HEK293 (cell line): ENCODE results near the gene YAF2.

Source experiments
- CTCF ChIA-PET: fragments of 350-600 bp; formaldehyde crosslinking; extraction: SDS; loops from one replicate; lab custom pipeline; 2021; ENCODE audit warnings: antibody characterized with exemption; lab: Yijun Ruan, JAX
- POLR2A ChIA-PET: fragments of 300-600 bp; formaldehyde crosslinking; extraction: SDS; loops from one replicate; lab custom pipeline; 2020; ENCODE audit warnings: antibody characterized with exemption, inconsistent platforms; lab: Yijun Ruan, JAX
- H3K27ac ChIP-seq: fragments of 200-500 bp; sonication (Bioruptor generic); 2 replicates; pipeline ENCODE4 v1.5.1; 2014; ENCODE audit warnings: low read depth, low read length, control low read depth, inconsistent platforms; ENCODE audit errors: extremely low read depth
- H3K36me3 ChIP-seq, 2 experiments: fragments of 200-500 bp in 1 of 2; sonication (Bioruptor generic) in 1 of 2; 1 replicate in 1 of 2; 2 replicates in 1 of 2; pipeline ENCODE4 v1.5.1; 2014 to 2017; ENCODE audit warnings: inconsistent platforms in 2 of 2, low read length in 2 of 2; ENCODE audit not compliant: control insufficient read depth in 2 of 2, insufficient read depth in 1 of 2
- H3K4me1 ChIP-seq: fragments of 200-500 bp; sonication (Bioruptor generic); 2 replicates; pipeline ENCODE4 v1.5.1; 2014; ENCODE audit warnings: mild to moderate bottlenecking, low read length, inconsistent platforms; ENCODE audit not compliant: control insufficient read depth, insufficient read depth
- H3K4me3 ChIP-seq: 2 replicates; pipeline ENCODE4 v1.5.1; 2011; ENCODE audit warnings: low read depth, mild to moderate bottlenecking, control low read depth, low read length, moderate library complexity
- H3K9me3 ChIP-seq: fragments of 200-500 bp; sonication (Bioruptor generic); 2 replicates; pipeline ENCODE4 v1.5.1; 2014; ENCODE audit warnings: low read depth, low read length, inconsistent platforms; ENCODE audit not compliant: control insufficient read depth, insufficient read depth
- HOXD13 ChIP-seq: sonication (generic); formaldehyde crosslinking; IDR thresholded peaks from 2 replicates; pipeline ENCODE4 v1.8.0; 2022; ENCODE audit warnings: missing genetic modification reagents, borderline replicate concordance
- MYNN ChIP-seq: fragments of 450-650 bp; formaldehyde crosslinking; IDR thresholded peaks from 2 replicates; pipeline ENCODE4 v1.5.1; 2016; ENCODE audit warnings: missing biosample characterization, missing genetic modification characterization, borderline replicate concordance
- MZF1 ChIP-seq: fragments of 450-650 bp; formaldehyde crosslinking; IDR thresholded peaks from 2 replicates; pipeline ENCODE4 v1.5.1; 2017; ENCODE audit warnings: missing biosample characterization, missing genetic modification characterization, borderline replicate concordance
- PBX3 ChIP-seq: sonication (generic); formaldehyde crosslinking; IDR thresholded peaks from 2 replicates; pipeline ENCODE4 v1.8.1; 2022; ENCODE audit warnings: mild to moderate bottlenecking, moderate library complexity, missing genetic modification reagents
- PRDM1 ChIP-seq: fragments of 450-650 bp; formaldehyde crosslinking; IDR thresholded peaks from 2 replicates; pipeline ENCODE4; 2016; ENCODE audit warnings: missing biosample characterization, missing genetic modification characterization
- PRDM6 ChIP-seq: fragments of 450-650 bp; formaldehyde crosslinking; IDR thresholded peaks from 2 replicates; pipeline ENCODE4 v1.5.1; 2017; ENCODE audit warnings: missing biosample characterization, missing genetic modification characterization
- REPIN1 ChIP-seq: fragments of 450-650 bp; formaldehyde crosslinking; IDR thresholded peaks from 2 replicates; pipeline ENCODE4 v1.5.1; 2017; ENCODE audit warnings: missing biosample characterization, missing genetic modification characterization, low read depth
- SETDB1 ChIP-seq: IDR thresholded peaks from one replicate; pipeline ENCODE4 v1.6.1; 2017; ENCODE audit warnings: mild to moderate bottlenecking, low read length, moderate library complexity, mixed read lengths; ENCODE audit not compliant: insufficient read length
- SP7 ChIP-seq: fragments of 450-650 bp; formaldehyde crosslinking; IDR thresholded peaks from 2 replicates; pipeline ENCODE4 v1.5.1; 2016; ENCODE audit warnings: missing biosample characterization, missing genetic modification characterization
- YY1 ChIP-seq: fragments of 450-650 bp; formaldehyde crosslinking; IDR thresholded peaks from 2 replicates; pipeline ENCODE4 v1.5.1; 2018; ENCODE audit warnings: missing biosample characterization, missing genetic modification characterization
- ZFP41 ChIP-seq: fragments of 450-650 bp; formaldehyde crosslinking; IDR thresholded peaks from 2 replicates; pipeline ENCODE4 v1.5.1; 2016; ENCODE audit warnings: missing biosample characterization, missing genetic modification characterization, borderline replicate concordance
- ZNF133 ChIP-seq: fragments of 450-650 bp; formaldehyde crosslinking; IDR thresholded peaks from 2 replicates; pipeline ENCODE4 v1.5.1; 2016; ENCODE audit warnings: missing biosample characterization, missing genetic modification characterization
- ZNF138 ChIP-seq: fragments of 450-650 bp; formaldehyde crosslinking; IDR thresholded peaks from 2 replicates; pipeline ENCODE4 v1.5.1; 2016; ENCODE audit warnings: missing biosample characterization, missing genetic modification characterization, borderline replicate concordance
- ZNF211 ChIP-seq: fragments of 450-650 bp; formaldehyde crosslinking; IDR thresholded peaks from 2 replicates; pipeline ENCODE4 v1.5.1; 2016; ENCODE audit warnings: low read depth, missing biosample characterization, missing genetic modification characterization
- ZNF214 ChIP-seq: fragments of 450-650 bp; formaldehyde crosslinking; IDR thresholded peaks from 2 replicates; pipeline ENCODE4 v1.5.1; 2017; ENCODE audit warnings: missing biosample characterization, mild to moderate bottlenecking, missing genetic modification characterization, borderline replicate concordance
- ZNF311 ChIP-seq: fragments of 450-650 bp; formaldehyde crosslinking; IDR thresholded peaks from 2 replicates; pipeline ENCODE4 v1.5.1; 2017; ENCODE audit warnings: missing biosample characterization, missing genetic modification characterization, borderline replicate concordance
- ZNF37A ChIP-seq: fragments of 450-650 bp; IDR thresholded peaks from 2 replicates; pipeline ENCODE4 v1.5.1; 2018; ENCODE audit warnings: missing biosample characterization, missing genetic modification characterization
- ZNF548 ChIP-seq: fragments of 450-650 bp; formaldehyde crosslinking; IDR thresholded peaks from 2 replicates; pipeline ENCODE4 v1.5.1; 2016; ENCODE audit warnings: missing biosample characterization, missing genetic modification characterization
- ZNF600 ChIP-seq: fragments of 450-650 bp; formaldehyde crosslinking; IDR thresholded peaks from 2 replicates; pipeline ENCODE4 v1.5.1; 2016; ENCODE audit warnings: missing biosample characterization, missing genetic modification characterization
- ZNF610 ChIP-seq: fragments of 450-650 bp; formaldehyde crosslinking; IDR thresholded peaks from 2 replicates; pipeline ENCODE4 v1.5.1; 2016; ENCODE audit warnings: missing biosample characterization, missing genetic modification characterization, borderline replicate concordance
- ZNF639 ChIP-seq: fragments of 450-650 bp; formaldehyde crosslinking; IDR thresholded peaks from 2 replicates; pipeline ENCODE4 v1.5.1; 2016; ENCODE audit warnings: missing biosample characterization, missing genetic modification characterization
- ZNF660 ChIP-seq: fragments of 450-650 bp; IDR thresholded peaks from 2 replicates; pipeline ENCODE4 v1.5.1; 2018; ENCODE audit warnings: missing biosample characterization, mild to moderate bottlenecking, missing genetic modification characterization
- ZSCAN16 ChIP-seq: fragments of 450-650 bp; formaldehyde crosslinking; IDR thresholded peaks from 2 replicates; pipeline ENCODE4 v1.5.1; 2016; ENCODE audit warnings: missing biosample characterization, missing genetic modification characterization
- ZSCAN4 ChIP-seq: fragments of 450-650 bp; formaldehyde crosslinking; IDR thresholded peaks from 2 replicates; pipeline ENCODE4 v1.5.1; 2017; ENCODE audit warnings: missing biosample characterization, missing genetic modification characterization

The YAF2 gene

GRCh38 chr12:42199007-42199406, 39.0 kb downstream of the YAF2 start:
- ChIA-PET POLR2A (interaction anchor here (0.6 kb wide), 1 partner anchor 1575 kb away, joined by 3 read pairs; no protein-coding TSS in a partner anchor), CTCF (no interaction called here)
- no peaks in the 10 kb centered on the region for H3K9me3 ChIP-seq
- peaks cover 8% of the 10 kb centered on the region for H3K4me1 ChIP-seq
- peaks cover 0 to 3% of the 10 kb centered on the region in 2 experiments; a peak in 1 of 3 replicates for H3K36me3 ChIP-seq
- no peak overlapping the region for H3K4me3 ChIP-seq
- TF ChIP-seq ZNF610 (tag by site-specific recombination): no peak
- no peak for TF ChIP-seq ZSCAN4 (tag by site-specific recombination)
- TF ChIP-seq PBX3 (CRISPR knock-in tag): no peak
- TF ChIP-seq ZNF211 (tag by site-specific recombination): no peak
- no peak for TF ChIP-seq MZF1
- TF ChIP-seq ZNF133 (tag by site-specific recombination): no peak
- TF ChIP-seq ZNF214 (tag by site-specific recombination): no peak
- TF ChIP-seq ZSCAN16: no peak
- TF ChIP-seq ZNF311: no peak
- no peak for TF ChIP-seq ZNF138
- no peak for TF ChIP-seq ZNF548
- no peak for TF ChIP-seq ZNF660 (tag by site-specific recombination)
- TF ChIP-seq HOXD13 (CRISPR knock-in tag): no peak
- TF ChIP-seq SETDB1: no peak
- TF ChIP-seq ZNF639 (tag by site-specific recombination): no peak
- TF ChIP-seq MYNN: no peak
- no peak for TF ChIP-seq REPIN1
- no peak for TF ChIP-seq ZNF37A (tag by site-specific recombination)
- TF ChIP-seq ZFP41 (tag by site-specific recombination): no peak
- no peak overlapping the region for H3K27ac ChIP-seq

DNA sequence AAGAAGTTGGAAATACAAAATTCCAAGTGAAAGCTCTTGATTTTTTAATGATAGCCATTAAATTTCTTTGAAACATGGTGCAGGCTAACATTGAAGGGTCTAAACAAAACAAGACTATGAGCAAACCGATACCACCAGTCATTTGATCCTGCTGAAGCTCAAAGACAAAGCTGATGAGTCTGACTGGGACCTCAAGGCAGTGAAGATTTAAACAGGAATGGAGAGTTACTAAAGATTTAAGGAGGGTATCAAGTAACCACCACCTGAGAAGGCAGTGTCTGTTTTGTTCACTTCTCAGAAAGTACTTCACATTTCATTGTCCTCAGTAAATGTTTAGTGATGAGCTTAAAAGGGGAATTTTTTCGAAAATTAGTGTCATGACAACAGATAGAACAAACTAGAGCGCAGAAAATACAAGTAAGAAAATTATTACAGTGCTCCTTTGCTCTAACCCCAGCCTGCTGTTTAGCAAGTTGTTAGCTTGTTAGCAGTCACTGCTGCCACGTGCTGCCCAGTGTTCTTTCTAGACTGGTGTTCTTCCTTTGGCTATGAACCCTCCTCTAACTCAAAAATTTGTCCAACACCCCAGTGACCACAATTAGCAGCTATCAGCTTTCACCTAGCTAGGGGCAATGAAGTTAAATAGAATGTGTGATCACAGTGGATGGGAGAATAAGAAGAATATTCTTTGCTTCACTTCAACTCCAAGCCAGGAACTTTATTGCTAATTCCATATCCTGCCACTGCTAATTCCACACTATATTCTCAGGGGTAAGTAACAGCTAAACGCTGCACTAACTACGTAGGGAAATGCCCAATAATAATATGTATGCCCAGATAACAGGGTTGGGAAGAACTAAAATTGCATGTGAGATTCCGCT, 41.1 kb downstream of the YAF2 start:
- CTCF ChIA-PET: interaction anchor here (0.5 kb wide), 1 partner anchor 58 kb away, joined by 4 read pairs; no protein-coding TSS in a partner anchor
- TF ChIP-seq YY1: no peak
- no peak for TF ChIP-seq ZSCAN4 (tag by site-specific recombination)
- TF ChIP-seq SP7 (tag by site-specific recombination): peak; percentile 60
- peak; percentile 95 for TF ChIP-seq ZNF600 (tag by site-specific recombination)
- 0 out of 2 replicates have a peak, but pooled peaks have one; percentile 10 for TF ChIP-seq PRDM6 (tag by site-specific recombination)
- peak; percentile 35; the same call in 1 of the 2 replicates for TF ChIP-seq PRDM1 (tag by site-specific recombination)
- no peak for TF ChIP-seq PBX3 (CRISPR knock-in tag)
- POLR2A ChIA-PET: interaction anchor here (0.6 to 1.0 kb wide), 2 partner anchors 41 to 1492 kb away, joined by 3 read pairs; partner anchors contain the start of gene YAF2
- Histone ChIP-seq H3K4me1 (peaks cover 8% of the 10 kb centered on the region), H3K27ac (no peak overlapping the region), H3K36me3 (peaks cover 0 to 10% of the 10 kb centered on the region in 2 experiments; a peak in 1 of 3 replicates), H3K9me3 (no peaks in the 10 kb centered on the region), H3K4me3 (no peak overlapping the region)
